ENCODE measurements around the gene PIGQ.

PIGQ gene

GRCh38 chr16:528111-529011 is 41.4 kb upstream of the PIGQ start:
- DNase-seq: no peak
- H3K9me3 Mint-ChIP-seq: no peaks in the 10 kb centered on the region
- H3K27ac Mint-ChIP-seq: peak overlapping the region; percentile 93
- peaks cover 32 to 58% of the 10 kb centered on the region in 2 donors for H3K4me1 Mint-ChIP-seq
- peak; percentile 3 to 4 for ATAC-seq (replicated peaks)
- H3K27me3 Mint-ChIP-seq: no peaks in the 10 kb centered on the region
- peak overlapping the region; percentile 88 to 89 for H3K4me3 Mint-ChIP-seq
- peaks cover 11 to 13% of the 10 kb centered on the region in 2 donors for H3K36me3 Mint-ChIP-seq

- peak overlapping the region; percentile 88 to 89 for H3K4me3 Mint-ChIP-seq
- H3K4me1 Mint-ChIP-seq: peaks cover 28 to 51% of the 10 kb centered on the region in 2 donors
- ATAC-seq (replicated peaks) (no peak), DNase-seq (no peak)
- no peaks in the 10 kb centered on the region for H3K9me3 Mint-ChIP-seq
- H3K36me3 Mint-ChIP-seq: peaks cover 5 to 11% of the 10 kb centered on the region in 2 donors
- H3K27ac Mint-ChIP-seq: peak overlapping the region; percentile 93
- no peaks in the 10 kb centered on the region for H3K27me3 Mint-ChIP-seq
Measured at GRCh38 chr16:529012-529575, 40.7 kb upstream of the PIGQ start.

DNA sequence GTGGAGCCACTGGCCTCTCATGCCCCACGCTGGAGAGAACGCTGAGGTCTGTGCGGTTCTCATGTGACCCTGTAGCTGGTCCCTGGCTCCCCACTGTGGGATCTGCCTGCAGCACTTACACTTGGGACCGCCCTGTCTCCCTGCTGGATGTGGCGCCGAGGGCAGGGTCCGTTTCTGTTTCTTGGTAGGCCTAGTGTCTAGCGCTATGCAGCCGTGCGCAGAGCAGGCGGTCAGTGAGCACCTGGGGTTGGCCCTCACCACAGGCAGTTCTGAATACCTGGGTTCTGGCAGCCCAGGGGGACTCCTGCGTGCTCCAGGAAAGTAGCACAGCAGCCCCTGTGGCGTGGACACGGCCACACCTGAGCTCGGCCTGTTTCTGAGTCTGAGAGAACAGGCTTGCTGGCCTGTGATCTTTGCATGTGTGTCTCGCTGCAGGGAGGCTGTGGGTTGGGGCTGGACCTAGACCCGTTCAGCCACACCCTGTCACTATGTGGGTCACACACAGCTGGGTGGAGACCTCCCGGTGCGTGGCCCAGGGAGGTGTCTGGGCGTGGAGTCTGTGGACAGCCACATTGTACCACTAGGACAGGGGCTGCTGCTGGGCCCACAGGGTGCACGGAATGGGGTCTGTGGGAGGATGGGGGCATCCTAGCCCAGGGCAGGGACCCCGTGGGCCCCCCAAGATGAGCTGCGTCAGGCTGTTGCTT is 39.5 kb upstream of the PIGQ start:
- H3K4me1 Mint-ChIP-seq: peaks cover 22 to 39% of the 10 kb centered on the region in 2 donors
- H3K36me3 Mint-ChIP-seq: peaks cover 2 to 8% of the 10 kb centered on the region in 2 donors
- H3K27me3 Mint-ChIP-seq: no peaks in the 10 kb centered on the region
- no peak for ATAC-seq (replicated peaks)
- peak overlapping the region; percentile 14 for H3K27ac Mint-ChIP-seq
- no peaks in the 10 kb centered on the region for H3K9me3 Mint-ChIP-seq
- DNase-seq: no peak
- H3K4me3 Mint-ChIP-seq: peak overlapping the region; percentile 39 to 44

DNA sequence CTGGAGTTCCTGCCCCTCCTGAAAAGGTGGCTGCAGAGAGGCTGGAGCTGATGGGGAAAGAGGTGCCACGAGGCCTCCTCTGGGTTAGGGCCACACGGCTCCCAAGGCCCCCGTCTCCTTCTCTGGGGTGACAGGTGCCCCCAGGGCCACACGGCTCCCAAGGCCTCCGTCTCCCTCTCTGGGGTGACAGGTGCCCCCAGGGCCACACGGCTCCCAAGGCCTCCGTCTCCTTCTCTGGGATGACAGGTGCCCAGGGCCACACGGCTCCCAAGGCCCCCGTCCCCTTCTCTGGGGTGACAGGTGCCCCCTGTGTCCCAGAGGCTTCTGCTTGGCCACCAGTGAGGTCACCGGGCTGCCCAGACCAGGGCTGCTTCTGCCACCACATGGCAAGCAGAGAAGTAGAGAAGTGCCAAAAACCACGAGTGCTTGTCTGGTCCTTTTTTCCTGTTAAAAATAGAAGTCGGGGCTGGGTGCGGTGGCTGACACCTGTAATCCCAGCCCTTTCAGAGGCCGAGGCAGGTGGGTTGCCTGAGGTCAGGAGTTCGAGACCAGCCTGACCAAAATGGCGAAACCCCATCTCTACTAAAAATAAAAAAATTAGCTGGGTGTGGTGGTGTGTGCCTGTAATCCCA is 38.2 kb upstream of the PIGQ start:
- H3K27ac Mint-ChIP-seq: no peak overlapping the region
- peaks cover 0 to 3% of the 10 kb centered on the region in 2 donors for H3K36me3 Mint-ChIP-seq
- no peak for ATAC-seq (replicated peaks)
- DNase-seq: no peak
- no peaks in the 10 kb centered on the region for H3K27me3 Mint-ChIP-seq
- no peaks in the 10 kb centered on the region for H3K9me3 Mint-ChIP-seq
- peaks cover 14 to 26% of the 10 kb centered on the region in 2 donors for H3K4me1 Mint-ChIP-seq
- no peak overlapping the region for H3K4me3 Mint-ChIP-seq

GRCh38 chr16:533391-534123 is 36.2 kb upstream of the PIGQ start:
- DNase-seq: no peak
- no peak overlapping the region for H3K27ac Mint-ChIP-seq
- H3K9me3 Mint-ChIP-seq: no peaks in the 10 kb centered on the region
- peaks cover 14 to 21% of the 10 kb centered on the region in 2 donors for H3K4me1 Mint-ChIP-seq
- H3K4me3 Mint-ChIP-seq: no peak overlapping the region
- H3K36me3 Mint-ChIP-seq: peaks cover 8 to 11% of the 10 kb centered on the region in 2 donors
- ATAC-seq (replicated peaks): no peak
- H3K27me3 Mint-ChIP-seq: no peaks in the 10 kb centered on the region

DNA sequence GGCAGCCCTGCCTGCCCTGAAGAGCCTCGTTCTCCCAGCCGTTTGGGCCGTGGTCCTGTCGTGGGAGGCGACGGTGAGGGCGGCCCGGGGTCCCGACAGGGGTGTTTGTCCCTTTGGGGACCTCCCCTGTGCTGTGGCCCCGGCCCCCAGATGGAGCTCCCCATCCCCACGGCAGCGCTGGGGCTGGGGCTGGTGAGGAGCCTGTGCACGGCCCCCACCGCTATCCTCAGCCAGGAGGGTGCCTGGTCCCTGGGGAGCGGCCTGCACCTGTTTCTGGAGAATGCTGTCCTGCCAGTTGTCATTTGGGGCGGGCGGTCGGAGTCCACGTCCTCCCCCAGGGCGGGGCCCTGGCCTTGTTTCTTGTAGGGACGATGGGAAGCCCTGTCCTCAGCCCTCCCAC is 35.6 kb upstream of the PIGQ start:
- no peak overlapping the region for H3K4me3 Mint-ChIP-seq
- peaks cover 10 to 13% of the 10 kb centered on the region in 2 donors for H3K36me3 Mint-ChIP-seq
- DNase-seq: no peak
- peaks cover 9 to 15% of the 10 kb centered on the region in 2 donors for H3K4me1 Mint-ChIP-seq
- no peak for ATAC-seq (replicated peaks)
- no peak overlapping the region for H3K27ac Mint-ChIP-seq
- H3K9me3 Mint-ChIP-seq: no peaks in the 10 kb centered on the region
- no peaks in the 10 kb centered on the region for H3K27me3 Mint-ChIP-seq

GRCh38 chr16:534856-535445 is 34.8 kb upstream of the PIGQ start:
- no peaks in the 10 kb centered on the region for H3K27me3 Mint-ChIP-seq
- H3K4me3 Mint-ChIP-seq: no peak overlapping the region
- H3K4me1 Mint-ChIP-seq: peaks cover 3 to 7% of the 10 kb centered on the region in 2 donors
- no peaks in the 10 kb centered on the region for H3K9me3 Mint-ChIP-seq
- H3K27ac Mint-ChIP-seq: peak overlapping the region; percentile 42
- H3K36me3 Mint-ChIP-seq: peaks cover 10 to 14% of the 10 kb centered on the region in 2 donors
- ATAC-seq (replicated peaks) (no peak), DNase-seq (no peak)

- Mint-ChIP-seq H3K9me3 (no peaks in the 10 kb centered on the region), H3K4me1 (no peaks in the 10 kb centered on the region)
Measured at GRCh38 chr16:535446-536405, 34.0 kb upstream of the PIGQ start.

DNA sequence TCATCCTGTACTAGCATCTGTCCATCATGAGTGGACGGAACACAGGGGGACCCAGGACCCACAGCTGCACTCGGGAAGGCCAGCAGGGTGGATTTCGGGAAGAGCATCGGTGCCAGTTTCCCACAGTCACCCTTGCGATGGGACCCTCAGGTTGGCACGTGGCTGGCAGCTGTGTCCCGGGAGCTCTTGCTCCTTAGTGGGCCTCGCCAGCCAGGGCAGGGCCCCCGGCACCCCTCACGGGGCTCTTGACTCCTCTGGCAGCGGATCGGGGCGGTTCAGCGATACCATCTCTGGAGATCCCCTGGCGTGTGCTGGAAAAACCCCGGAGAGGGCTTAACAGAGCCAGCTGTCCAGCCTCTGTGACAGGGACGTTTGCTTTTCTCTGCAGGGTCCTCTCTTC is 33.0 kb upstream of the PIGQ start:
- ATAC-seq (replicated peaks) (no peak), DNase-seq (no peak)
- Mint-ChIP-seq H3K4me1 (no peaks in the 10 kb centered on the region), H3K9me3 (no peaks in the 10 kb centered on the region), H3K27ac (no peak overlapping the region), H3K4me3 (no peak overlapping the region), H3K27me3 (no peaks in the 10 kb centered on the region), H3K36me3 (peaks cover 10 to 16% of the 10 kb centered on the region in 2 donors)

More at GRCh38 chr16:535446-536405, 34.0 kb upstream of the PIGQ start:
- ATAC-seq (replicated peaks) (no peak), DNase-seq (no peak)
- no peak overlapping the region for H3K27ac Mint-ChIP-seq
- peaks cover 10 to 14% of the 10 kb centered on the region in 2 donors for H3K36me3 Mint-ChIP-seq
- no peak overlapping the region for H3K4me3 Mint-ChIP-seq
- no peaks in the 10 kb centered on the region for H3K27me3 Mint-ChIP-seq

GRCh38 chr16:537415-538335 is 32.1 kb upstream of the PIGQ start:
- Mint-ChIP-seq H3K4me3 (no peak overlapping the region), H3K27me3 (no peaks in the 10 kb centered on the region), H3K27ac (no peak overlapping the region), H3K36me3 (peaks cover 10 to 16% of the 10 kb centered on the region in 2 donors), H3K9me3 (no peaks in the 10 kb centered on the region), H3K4me1 (no peaks in the 10 kb centered on the region)
- DNase-seq (no peak), ATAC-seq (replicated peaks) (no peak)

DNA sequence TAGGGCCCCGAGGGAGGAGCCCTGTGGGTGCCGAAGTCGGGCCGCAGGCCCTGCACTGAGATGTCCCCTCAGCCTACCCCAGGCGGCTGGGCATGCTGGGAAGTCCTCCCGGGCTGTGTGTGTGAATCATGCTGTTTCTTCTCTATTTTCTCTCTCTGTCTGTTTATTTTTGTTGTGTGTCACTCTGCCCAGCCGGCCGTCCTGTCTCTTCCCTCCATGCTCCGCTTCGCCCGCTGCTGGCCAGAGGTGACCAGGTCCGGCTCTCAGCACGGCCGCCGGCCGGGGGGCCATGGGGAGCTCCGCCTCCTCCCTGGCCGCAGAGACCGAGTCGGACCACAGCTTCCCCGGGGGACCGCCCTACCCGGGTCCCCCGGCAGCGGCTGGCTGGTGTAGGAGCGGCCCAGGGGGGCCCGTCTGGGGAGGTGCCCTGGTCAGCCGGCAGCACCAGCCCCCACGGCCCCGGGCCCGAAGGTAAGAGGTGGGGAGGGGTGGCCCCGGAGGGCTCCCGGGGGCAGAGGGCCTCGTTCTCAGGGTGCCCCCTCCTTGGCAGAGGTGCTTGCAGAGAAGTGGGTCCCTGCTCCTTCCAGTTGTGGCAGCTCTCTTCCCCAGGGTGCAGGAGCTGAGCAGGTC is 29.8 kb upstream of the PIGQ start:
- Mint-ChIP-seq H3K4me3 (no peak overlapping the region), H3K27ac (peak overlapping the region; percentile 57), H3K9me3 (no peaks in the 10 kb centered on the region), H3K4me1 (peaks cover 0 to 3% of the 10 kb centered on the region in 2 donors), H3K36me3 (peaks cover 10 to 19% of the 10 kb centered on the region in 2 donors), H3K27me3 (no peaks in the 10 kb centered on the region)
- DNase-seq (no peak), ATAC-seq (replicated peaks) (no peak)

Data from stimulated activated naive B cell treated with anti-CD40 and anti-IgM and Interleukin-4, amounts not matched to agents 10 μg/mL and 1 μg/mL and 100 μg/mL, for 72 hours (primary cell).